DOHH2 (cell line): ENCODE data around the gene ZNF709.
"Not testable (repeated sequence)": the region's sequence is repeated elsewhere in the genome, so short reads cannot be mapped to it uniquely, and the experiment has no call there.

Experiments
- H3F3A ChIP-seq: fragments of 200-600 bp; sonication (generic), shearing (Covaris generic); 2 replicates; pipeline ENCODE4 v1.6.0; 2016; ENCODE audit warnings: antibody characterized with exemption, mild to moderate bottlenecking; ENCODE audit not compliant: control insufficient read depth, insufficient read depth
- H3K27ac ChIP-seq: fragments of 200-600 bp; sonication (generic); 2 replicates; pipeline ENCODE4 v1.5.1; 2014; ENCODE audit warnings: low read depth, mild to moderate bottlenecking, low read length, moderate library complexity
- H3K27me3 ChIP-seq: fragments of 200-600 bp; sonication (generic); 2 replicates; pipeline ENCODE4 v1.6.1; 2014; ENCODE audit warnings: mild to moderate bottlenecking, low read length, mixed read lengths; ENCODE audit not compliant: control insufficient read depth
- H3K36me3 ChIP-seq: fragments of 200-600 bp; sonication (generic); 2 replicates; pipeline ENCODE4 v1.6.1; 2014; ENCODE audit warnings: mild to moderate bottlenecking, low read length, moderate library complexity, mixed read lengths; ENCODE audit not compliant: control insufficient read depth
- H3K4me1 ChIP-seq: fragments of 200-600 bp; sonication (generic); 2 replicates; pipeline ENCODE4 v1.6.1; 2014; ENCODE audit warnings: mild to moderate bottlenecking, low read length, mixed read lengths; ENCODE audit not compliant: control insufficient read depth
- H3K4me2 ChIP-seq: fragments of 200-600 bp; sonication (generic); 2 replicates; pipeline ENCODE4 v1.6.0; 2014; ENCODE audit warnings: mild to moderate bottlenecking, low read length, moderate library complexity
- H3K4me3 ChIP-seq: fragments of 200-600 bp; sonication (generic); 2 replicates; pipeline ENCODE4 v1.5.1; 2014; ENCODE audit warnings: mild to moderate bottlenecking, low read length, mixed read lengths
- H3K79me2 ChIP-seq: fragments of 200-600 bp; sonication (generic); 2 replicates; pipeline ENCODE4 v1.6.1; 2014; ENCODE audit warnings: mild to moderate bottlenecking, low read length, mixed read lengths; ENCODE audit not compliant: control insufficient read depth
- H3K9me2 ChIP-seq: fragments of 200-600 bp; sonication (generic); replicated peaks from 2 replicates; pipeline ENCODE4 v1.6.1; 2014; ENCODE audit warnings: mild to moderate bottlenecking, low read length, mixed read lengths; ENCODE audit not compliant: control insufficient read depth
- H3K9me3 ChIP-seq: fragments of 200-600 bp; sonication (generic); 2 replicates; pipeline ENCODE4 v1.6.1; 2014; ENCODE audit warnings: antibody characterized with exemption, low read length, mixed read lengths; ENCODE audit not compliant: control insufficient read depth, insufficient read depth
- H4K20me1 ChIP-seq: fragments of 200-600 bp; sonication (generic); 2 replicates; pipeline ENCODE4 v1.6.0; 2014; ENCODE audit warnings: low read depth, mild to moderate bottlenecking, antibody characterized with exemption, low read length, moderate library complexity; ENCODE audit not compliant: control insufficient read depth, insufficient read depth
- EZH2phosphoT487 ChIP-seq: fragments of 200-600 bp; sonication (generic); IDR thresholded peaks from 2 replicates; pipeline ENCODE4 v1.6.1; 2017; ENCODE audit warnings: borderline replicate concordance, mild to moderate bottlenecking, antibody characterized with exemption, low read length, moderate library complexity, mixed read lengths
- TF ChIP-seq, protein P1 (sequence below): fragments of 200-600 bp; sonication (generic); IDR thresholded peaks from one replicate; pipeline ENCODE4 v1.5.1; 2014; ENCODE audit warnings: antibody characterized with exemption, mild to moderate bottlenecking, low read depth, low read length; ENCODE audit not compliant: poor library complexity, severe bottlenecking

ZNF709 gene

DNA sequence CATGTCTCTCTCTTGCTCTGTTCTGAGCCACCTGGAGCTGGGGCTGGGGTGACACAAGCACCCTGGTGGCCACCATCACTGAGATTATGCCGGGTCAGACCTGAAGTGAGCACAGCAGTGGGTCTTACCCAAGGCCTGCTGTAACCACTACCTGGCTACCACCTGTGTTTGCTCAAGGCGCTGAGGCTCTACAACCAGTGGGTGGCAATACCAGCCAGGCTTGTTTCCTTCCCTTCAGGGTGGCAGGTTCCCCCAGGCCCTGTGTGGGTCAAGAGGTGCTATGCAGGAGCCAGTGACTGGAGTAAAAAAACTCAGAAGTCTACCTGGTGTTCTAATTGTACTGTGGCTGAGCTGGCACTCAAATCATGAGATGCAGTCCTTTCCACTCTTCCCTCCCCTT is 35.8 kb downstream of the ZNF709 start:
- no peaks in the 10 kb centered on the region for H3F3A ChIP-seq
- H3K9me3 ChIP-seq, result peaks cover 18% of the 10 kb centered on the region; the same call in 1 of the 2 replicates
- H3K9me2 ChIP-seq, result no peaks in the 10 kb centered on the region

DNA sequence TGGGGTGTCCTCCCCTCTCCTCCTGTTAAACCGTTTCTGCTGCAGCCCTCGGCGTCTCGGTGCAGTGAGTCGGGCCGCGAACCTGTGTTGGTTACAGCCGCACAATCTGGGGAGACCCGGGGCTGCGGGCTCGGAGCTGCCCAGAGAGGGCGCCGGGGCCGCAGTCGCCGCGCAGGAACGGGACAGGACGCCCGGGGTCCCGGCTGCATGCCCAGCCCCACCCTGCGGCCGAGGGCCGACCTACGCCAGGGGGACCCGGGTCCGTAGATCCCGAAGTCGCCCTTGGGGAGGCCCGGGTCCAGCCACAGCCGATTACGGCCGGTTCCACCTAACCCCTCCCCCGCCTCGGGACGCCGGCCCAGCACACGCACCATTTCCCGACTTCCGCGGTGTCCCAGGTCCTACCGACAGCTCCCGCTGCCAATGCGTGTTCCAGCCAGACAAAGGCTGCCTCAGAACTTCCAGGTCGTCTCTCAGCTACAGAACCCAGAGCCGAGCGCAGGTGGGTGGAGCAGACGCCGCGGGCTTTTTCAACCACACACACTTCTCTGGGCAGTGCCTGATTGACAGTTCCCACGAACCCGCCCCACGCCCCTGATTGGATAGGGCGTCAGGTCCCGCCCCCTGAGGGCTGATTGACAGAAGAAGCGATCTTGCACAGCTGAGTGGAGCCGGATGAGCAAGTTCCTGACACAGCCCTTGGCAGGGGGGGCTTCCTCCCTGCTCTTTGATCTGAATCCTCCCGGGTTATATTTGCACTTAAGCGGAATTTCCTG is 43.9 kb downstream of the ZNF709 start, which contains the start of gene ZNF443:
Gene ZNF443, minus strand, starts transcription at position 481 of the 776 bp plus-strand sequence. Its CDS starts 107 bp downstream, at position 374.
- no peaks in the 10 kb centered on the region for H3K79me2 ChIP-seq
- no peaks in the 10 kb centered on the region for H3F3A ChIP-seq
- peak within 1 kb of the TSS; percentile 90 for H3K4me2 ChIP-seq
- no peaks in the 10 kb centered on the region for H3K36me3 ChIP-seq
- TF ChIP-seq EZH2phosphoT487, result no peak
- TF ChIP-seq, protein P1, sequence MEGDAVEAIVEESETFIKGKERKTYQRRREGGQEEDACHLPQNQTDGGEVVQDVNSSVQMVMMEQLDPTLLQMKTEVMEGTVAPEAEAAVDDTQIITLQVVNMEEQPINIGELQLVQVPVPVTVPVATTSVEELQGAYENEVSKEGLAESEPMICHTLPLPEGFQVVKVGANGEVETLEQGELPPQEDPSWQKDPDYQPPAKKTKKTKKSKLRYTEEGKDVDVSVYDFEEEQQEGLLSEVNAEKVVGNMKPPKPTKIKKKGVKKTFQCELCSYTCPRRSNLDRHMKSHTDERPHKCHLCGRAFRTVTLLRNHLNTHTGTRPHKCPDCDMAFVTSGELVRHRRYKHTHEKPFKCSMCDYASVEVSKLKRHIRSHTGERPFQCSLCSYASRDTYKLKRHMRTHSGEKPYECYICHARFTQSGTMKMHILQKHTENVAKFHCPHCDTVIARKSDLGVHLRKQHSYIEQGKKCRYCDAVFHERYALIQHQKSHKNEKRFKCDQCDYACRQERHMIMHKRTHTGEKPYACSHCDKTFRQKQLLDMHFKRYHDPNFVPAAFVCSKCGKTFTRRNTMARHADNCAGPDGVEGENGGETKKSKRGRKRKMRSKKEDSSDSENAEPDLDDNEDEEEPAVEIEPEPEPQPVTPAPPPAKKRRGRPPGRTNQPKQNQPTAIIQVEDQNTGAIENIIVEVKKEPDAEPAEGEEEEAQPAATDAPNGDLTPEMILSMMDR, result peak; percentile 23
- H3K27me3 ChIP-seq, result peaks cover 7% of the 10 kb centered on the region
- peak within 1 kb of the TSS; percentile 91 for H3K4me3 ChIP-seq
- H3K4me1 ChIP-seq, result peaks cover 11% of the 10 kb centered on the region; the same call in 1 of the 2 replicates
- H3K27ac ChIP-seq, result no peak within 1 kb of the TSS
- no peaks in the 10 kb centered on the region for H3K9me3 ChIP-seq
- H4K20me1 ChIP-seq, result no peaks in the 10 kb centered on the region
- H3K9me2 ChIP-seq, result no peaks in the 10 kb centered on the region

More for the DNA sequence above, 35.8 kb downstream of the ZNF709 start:
- Histone ChIP-seq H4K20me1 (no peaks in the 10 kb centered on the region), H3K4me1 (no peaks in the 10 kb centered on the region), H3K79me2 (no peaks in the 10 kb centered on the region), H3K27me3 (no peaks in the 10 kb centered on the region), H3K36me3 (no peaks in the 10 kb centered on the region), H3K4me3 (no peak overlapping the region), H3K27ac (no peak overlapping the region), H3K4me2 (no peak overlapping the region)
- no peak for TF ChIP-seq EZH2phosphoT487
- TF ChIP-seq, protein P1, result no peak

DNA sequence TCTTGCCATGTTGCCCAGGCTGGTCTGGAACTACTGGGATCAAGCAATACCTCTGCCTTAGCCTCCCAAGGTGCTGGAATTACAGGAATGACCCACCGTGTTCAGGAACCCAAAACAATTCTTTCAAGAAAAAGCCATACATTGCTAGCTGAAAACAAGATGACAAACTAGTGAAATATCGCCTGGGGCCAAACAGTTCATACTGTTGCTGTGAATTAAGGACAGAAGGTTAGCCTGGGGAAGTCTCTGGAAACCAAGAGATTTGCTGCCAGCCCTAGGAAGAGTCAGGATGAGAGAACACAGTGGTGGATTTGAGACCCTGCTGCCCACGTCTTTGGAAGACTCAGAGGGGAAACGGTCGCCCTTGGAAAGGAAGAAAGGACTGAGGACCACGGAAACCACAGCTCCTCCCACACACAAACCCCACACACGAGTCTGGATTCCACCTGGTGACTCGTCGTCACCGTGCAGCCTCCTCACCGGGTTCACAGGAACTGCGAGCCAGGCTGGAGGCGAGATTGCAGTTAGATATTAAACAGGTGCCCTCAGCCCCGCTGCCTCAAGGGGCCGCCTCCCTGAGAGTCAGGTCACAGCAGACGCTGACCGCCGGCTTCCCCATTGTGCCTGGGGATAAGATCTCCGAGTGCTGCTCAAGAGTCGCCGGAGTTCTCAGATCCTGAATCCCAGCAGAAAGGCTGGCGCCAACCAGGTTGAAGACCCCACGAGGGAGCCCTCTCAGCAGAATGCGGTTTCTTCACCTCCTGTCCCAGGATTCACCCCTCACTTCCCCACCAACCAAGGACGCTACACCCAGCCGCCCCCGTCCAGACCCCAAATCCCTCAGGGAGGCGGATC is 44.7 kb downstream of the ZNF709 start:
- not testable (repeated sequence) for H3K36me3 ChIP-seq, H4K20me1 ChIP-seq, H3K27me3 ChIP-seq, H3K79me2 ChIP-seq, H3K9me3 ChIP-seq, H3K9me2 ChIP-seq, H3F3A ChIP-seq, H3K27ac ChIP-seq
- Histone ChIP-seq H3K4me3 (peak overlapping the region; percentile 91), H3K4me1 (peaks cover 11% of the 10 kb centered on the region; the same call in 1 of the 2 replicates), H3K4me2 (peak overlapping the region; percentile 90)

DNA sequence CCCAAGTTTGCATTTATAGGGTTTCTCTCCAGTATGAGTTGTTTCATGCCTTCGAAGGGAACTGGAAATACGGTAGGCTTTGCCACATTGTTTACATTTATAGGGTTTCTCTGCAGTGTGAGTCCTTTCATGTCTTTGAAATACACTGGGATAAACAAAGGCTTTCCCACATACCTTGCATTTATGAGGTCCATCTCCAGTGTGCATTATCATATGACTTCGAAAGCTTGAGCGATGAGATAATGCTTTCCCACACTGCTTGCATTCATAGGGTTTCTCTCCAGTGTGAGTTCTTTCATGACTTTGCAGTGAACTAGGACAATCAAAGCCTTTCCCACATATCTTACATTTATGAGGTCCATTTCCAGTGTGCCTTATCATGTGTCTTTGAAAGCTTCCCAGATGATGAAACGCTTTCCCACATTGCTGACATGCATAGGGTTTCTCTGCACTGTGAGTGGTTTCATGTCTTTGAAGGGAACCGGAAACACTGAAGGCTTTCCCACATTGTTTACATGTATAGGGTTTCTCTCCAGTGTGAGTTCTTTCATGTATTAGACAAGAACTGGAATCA is 53.8 kb downstream of the ZNF709 start:
- H3K27ac ChIP-seq, H4K20me1 ChIP-seq, H3K9me3 ChIP-seq, H3K27me3 ChIP-seq, H3K9me2 ChIP-seq, H3K4me2 ChIP-seq, H3K4me1 ChIP-seq, H3K36me3 ChIP-seq, H3K79me2 ChIP-seq, H3K4me3 ChIP-seq, H3F3A ChIP-seq: not testable (repeated sequence)
